IPS-18a (cell line): ENCODE results near the gene RAD54L2.
"Not testable (repeated sequence)": the region's sequence is repeated elsewhere in the genome, so short reads cannot be mapped to it uniquely, and the experiment has no call there.

Experiments used
- H3K27ac ChIP-seq: one replicate; pipeline ENCODE4 v1.5.1; 2013; ENCODE audit warnings: low read length
- H3K27me3 ChIP-seq: one replicate; pipeline ENCODE4 v1.6.1; 2013; ENCODE audit warnings: mild to moderate bottlenecking, low read length; ENCODE audit not compliant: control insufficient read depth, insufficient read depth
- H3K36me3 ChIP-seq: one replicate; pipeline ENCODE4 v1.6.1; 2013; ENCODE audit warnings: low read depth, low read length; ENCODE audit not compliant: control insufficient read depth
- H3K4me1 ChIP-seq: one replicate; pipeline ENCODE4 v1.6.1; 2013; ENCODE audit warnings: low read depth, low read length; ENCODE audit not compliant: control insufficient read depth
- H3K4me3 ChIP-seq: one replicate; pipeline ENCODE4 v1.5.1; 2013; ENCODE audit warnings: low read length
- H3K9ac ChIP-seq: one replicate; pipeline ENCODE4 v1.6.1; 2013; ENCODE audit warnings: mild to moderate bottlenecking, low read length, moderate library complexity
- H3K9me3 ChIP-seq: one replicate; pipeline ENCODE4 v1.6.1; 2013; ENCODE audit warnings: low read depth, low read length; ENCODE audit not compliant: control insufficient read depth

The RAD54L2 gene

DNA sequence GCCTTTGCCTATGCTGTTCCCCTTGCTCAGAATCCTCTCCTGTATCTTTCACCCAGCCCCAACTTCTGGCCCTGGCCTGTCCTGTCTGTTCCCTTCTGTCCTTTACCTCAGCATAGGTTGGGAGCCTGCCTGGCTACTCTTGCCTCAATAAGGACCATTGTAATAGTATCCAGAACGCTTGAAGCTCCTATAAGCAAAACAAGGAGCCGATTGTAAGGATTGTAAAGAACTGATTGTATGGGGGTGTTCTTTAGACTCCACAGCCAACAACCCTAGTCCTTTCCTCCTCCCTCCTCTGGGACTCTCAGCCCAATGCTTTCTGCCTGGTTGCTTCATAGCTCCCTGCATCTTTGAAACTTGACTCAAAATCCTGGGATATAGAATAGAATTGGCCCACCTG is 18.7 kb upstream of the RAD54L2 start:
- H3K9me3 ChIP-seq, result no peaks in the 10 kb centered on the region
- H3K27me3 ChIP-seq, result no peaks in the 10 kb centered on the region
- H3K4me3 ChIP-seq, result no peak overlapping the region
- H3K27ac ChIP-seq, result no peak overlapping the region
- H3K9ac ChIP-seq, result no peak overlapping the region
- no peaks in the 10 kb centered on the region for H3K4me1 ChIP-seq
- H3K36me3 ChIP-seq, result no peaks in the 10 kb centered on the region

DNA sequence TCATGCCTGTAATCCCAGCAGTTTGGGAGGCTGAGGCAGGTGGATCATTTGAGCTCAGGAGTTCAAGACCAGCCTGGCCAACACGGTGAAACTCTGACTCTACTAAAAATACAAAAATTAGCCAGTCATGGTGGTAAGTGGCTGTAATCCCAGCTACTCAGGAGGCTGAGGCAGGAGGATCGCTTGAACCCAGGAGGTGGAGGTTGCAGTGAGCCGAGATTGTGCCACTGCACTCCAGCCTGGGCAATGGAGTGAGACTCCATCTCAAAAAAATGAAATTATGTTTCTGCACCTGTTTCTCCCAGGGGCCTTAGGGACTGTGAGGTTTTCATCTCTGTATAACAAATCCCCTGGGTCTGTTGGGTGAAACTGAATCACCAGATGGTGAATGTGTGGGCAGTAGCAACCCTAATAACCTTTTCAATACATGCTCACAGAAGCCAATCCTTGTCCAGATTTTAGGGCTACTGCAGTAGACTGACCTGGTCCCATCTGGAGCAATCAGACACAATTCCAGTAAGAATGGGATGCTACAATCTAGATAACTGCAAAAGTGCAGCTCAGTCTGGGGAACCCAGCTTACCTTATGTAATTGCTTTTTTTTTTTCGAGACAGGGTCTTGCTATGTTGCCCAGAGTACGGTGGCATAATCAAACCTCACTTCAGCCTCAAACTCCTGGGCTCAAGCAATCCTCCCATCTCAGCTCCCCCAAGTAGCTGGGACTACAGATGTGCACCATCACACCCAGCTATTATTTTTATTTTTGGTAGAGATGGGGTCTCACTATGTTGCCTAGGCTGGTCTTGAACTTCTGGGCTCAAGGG is 17.4 kb upstream of the RAD54L2 start:
- not testable (repeated sequence) for H3K9ac ChIP-seq, H3K27me3 ChIP-seq, H3K4me1 ChIP-seq, H3K27ac ChIP-seq, H3K4me3 ChIP-seq, H3K9me3 ChIP-seq, H3K36me3 ChIP-seq

DNA sequence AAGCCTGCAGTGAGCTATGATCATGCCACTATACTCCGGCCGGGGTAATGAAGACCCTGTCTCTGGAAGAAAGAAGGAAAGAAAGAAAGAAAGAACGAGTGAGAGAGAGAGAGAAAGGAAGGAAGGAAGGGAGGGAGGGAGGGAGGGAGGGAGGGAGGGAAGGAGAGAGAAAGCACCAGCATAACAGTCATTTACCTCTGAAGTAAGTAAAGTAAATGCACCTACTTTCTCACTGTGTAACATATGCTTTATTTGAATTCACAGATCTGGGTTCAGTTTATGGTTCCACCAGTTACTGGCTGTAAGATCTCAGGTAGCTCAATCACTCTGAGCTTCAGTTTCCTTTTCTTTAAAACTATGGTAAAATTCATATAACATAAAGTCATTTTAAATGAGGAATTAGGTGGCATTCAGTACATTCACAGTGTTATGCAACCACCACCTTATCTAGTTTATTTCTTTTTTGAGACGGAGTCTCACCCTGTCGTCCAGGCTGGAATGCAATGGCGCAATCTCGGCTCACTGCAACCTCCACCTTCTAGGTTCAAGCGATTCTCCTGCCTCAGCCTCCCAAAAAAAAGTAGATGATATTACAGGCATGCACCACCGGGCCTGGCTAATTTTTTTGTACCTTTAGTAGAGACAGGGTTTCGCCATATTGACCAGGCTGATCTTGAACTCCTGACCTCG is 16.1 kb upstream of the RAD54L2 start:
- Histone ChIP-seq H3K9me3 (no peaks in the 10 kb centered on the region), H3K36me3 (no peaks in the 10 kb centered on the region), H3K9ac (no peak overlapping the region), H3K4me3 (no peak overlapping the region), H3K4me1 (no peaks in the 10 kb centered on the region), H3K27ac (no peak overlapping the region), H3K27me3 (no peaks in the 10 kb centered on the region)

DNA sequence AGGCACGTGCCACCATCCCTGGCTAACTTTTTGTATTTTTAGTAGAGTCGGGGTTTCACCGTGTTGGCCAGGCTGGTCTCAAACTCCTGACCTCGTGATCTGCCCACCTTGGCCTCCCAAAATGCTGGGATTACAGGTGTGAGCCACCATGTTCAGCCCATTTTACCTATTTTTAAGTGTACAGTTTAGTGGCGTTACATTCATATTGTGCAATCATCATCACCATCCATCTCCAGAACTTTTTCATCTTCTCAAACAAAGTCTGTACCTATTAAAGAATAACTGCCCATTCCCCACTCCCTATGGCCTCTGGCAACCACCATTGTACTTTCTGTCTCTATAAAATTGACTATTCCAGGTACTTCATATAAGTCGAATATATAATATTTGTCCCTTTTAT is 13.6 kb upstream of the RAD54L2 start:
- H3K4me1 ChIP-seq, H3K36me3 ChIP-seq, H3K9ac ChIP-seq, H3K27ac ChIP-seq, H3K27me3 ChIP-seq, H3K4me3 ChIP-seq, H3K9me3 ChIP-seq: not testable (repeated sequence)

DNA sequence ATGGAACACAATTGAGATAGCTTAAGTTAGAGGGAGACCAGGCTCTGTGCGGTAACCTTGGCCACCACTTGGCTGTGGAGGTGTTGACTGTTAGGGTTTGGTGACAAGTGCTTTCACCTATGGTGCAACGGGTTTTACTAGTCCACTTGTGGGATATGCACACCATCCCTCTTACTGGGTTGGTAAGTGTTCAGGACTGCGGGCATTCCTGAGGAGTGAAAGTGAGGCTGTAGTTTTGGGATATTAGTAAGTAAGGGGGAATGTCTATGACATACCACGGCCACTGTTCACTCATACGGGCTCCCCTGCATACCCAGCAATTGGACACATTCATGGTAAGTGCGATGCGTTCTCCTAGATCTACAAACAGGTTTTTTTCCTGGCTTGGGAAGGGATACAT is 8.0 kb upstream of the RAD54L2 start:
- Histone ChIP-seq H3K9me3 (no peaks in the 10 kb centered on the region), H3K4me3 (no peak overlapping the region), H3K36me3 (no peaks in the 10 kb centered on the region), H3K9ac (no peak overlapping the region), H3K4me1 (no peaks in the 10 kb centered on the region), H3K27me3 (no peaks in the 10 kb centered on the region), H3K27ac (no peak overlapping the region)

DNA sequence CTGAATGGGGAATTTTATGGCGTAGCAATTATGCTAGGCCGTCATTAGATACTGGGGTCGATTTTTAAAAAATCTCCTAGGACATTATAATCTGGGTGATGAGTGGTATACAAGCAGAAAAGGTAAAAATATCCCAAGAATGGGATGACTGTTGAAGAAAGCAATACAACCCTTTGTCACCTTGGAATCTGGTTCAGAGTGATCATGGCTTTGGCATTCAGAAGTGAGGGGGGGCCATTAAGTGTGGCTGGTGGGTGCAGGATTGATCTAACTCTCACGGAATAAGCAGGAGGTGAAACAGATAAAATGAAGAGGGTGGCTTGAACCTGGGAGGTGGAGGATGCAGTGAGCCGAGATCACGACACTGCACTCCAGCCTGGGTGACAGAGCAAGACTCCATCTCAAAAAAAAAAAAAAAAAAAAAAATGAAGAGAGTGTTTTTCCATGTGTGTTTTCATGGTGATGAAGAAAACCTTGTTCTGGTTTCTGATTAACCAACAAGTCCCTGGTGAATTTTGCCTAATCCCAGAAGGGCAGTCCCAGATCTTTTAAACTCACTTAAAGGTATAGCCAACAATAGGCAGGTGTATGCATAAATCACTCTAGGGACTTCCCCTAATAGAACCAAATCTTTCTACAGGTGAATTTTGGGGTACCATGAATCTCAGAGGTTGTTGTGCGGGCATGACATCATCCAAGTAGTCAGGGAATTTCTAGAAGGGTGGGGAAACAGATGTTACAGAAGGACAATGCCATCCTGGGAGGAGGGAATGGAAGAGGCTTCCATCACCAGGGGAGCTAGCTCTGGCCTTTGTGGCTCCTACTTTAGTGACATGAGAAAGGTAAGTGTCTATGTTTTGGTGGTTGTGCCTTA is 3.1 kb upstream of the RAD54L2 start:
- Histone ChIP-seq H3K4me1 (peaks cover 11% of the 10 kb centered on the region), H3K9ac (no peak overlapping the region), H3K27ac (no peak overlapping the region), H3K4me3 (no peak overlapping the region), H3K36me3 (no peaks in the 10 kb centered on the region), H3K27me3 (no peaks in the 10 kb centered on the region), H3K9me3 (no peaks in the 10 kb centered on the region)

DNA sequence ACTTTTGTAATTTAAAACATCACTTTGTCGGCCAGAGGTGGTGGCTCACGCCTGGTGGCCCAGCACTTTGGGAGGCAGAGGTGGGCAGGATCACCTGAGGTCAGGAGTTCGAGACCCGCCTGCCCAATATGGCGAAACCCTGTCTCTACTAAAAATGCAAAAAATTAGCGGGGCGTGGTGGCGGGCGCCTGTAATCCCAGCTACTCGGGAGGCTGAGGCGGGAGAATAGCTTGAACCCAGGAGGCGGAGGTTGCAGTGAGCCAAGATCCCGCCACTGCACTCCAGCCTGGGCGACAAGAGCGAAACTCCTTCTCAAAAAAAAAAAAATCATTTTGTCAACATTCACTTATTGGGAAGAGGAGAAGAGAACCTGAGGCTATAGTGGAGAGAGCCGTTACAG is 888 bp upstream of the RAD54L2 start:
- not testable (repeated sequence) for H3K27me3 ChIP-seq, H3K27ac ChIP-seq, H3K9me3 ChIP-seq, H3K36me3 ChIP-seq
- H3K4me3 ChIP-seq, result peak overlapping the region; percentile 85
- peak overlapping the region; percentile 90 for H3K9ac ChIP-seq
- H3K4me1 ChIP-seq, result peaks cover 11% of the 10 kb centered on the region

DNA sequence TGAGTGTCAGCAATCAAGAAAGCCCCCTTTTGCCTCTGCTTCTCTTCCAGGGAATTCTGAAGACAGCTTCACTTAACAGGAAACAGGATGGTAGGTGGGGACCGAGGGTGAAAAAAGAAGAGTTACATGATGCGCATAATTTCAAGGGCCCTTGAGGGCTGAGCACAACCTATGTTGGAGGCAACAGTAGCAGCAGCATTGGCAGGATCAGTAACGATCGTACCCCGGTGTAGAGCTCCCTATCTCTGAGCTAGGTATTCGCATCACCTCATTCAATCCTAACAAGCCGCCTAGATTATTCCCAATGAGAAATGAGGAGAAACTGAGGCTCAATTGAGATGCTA is 432 bp upstream of the RAD54L2 start:
- Histone ChIP-seq H3K27ac (no peak overlapping the region), H3K36me3 (no peaks in the 10 kb centered on the region)

DNA sequence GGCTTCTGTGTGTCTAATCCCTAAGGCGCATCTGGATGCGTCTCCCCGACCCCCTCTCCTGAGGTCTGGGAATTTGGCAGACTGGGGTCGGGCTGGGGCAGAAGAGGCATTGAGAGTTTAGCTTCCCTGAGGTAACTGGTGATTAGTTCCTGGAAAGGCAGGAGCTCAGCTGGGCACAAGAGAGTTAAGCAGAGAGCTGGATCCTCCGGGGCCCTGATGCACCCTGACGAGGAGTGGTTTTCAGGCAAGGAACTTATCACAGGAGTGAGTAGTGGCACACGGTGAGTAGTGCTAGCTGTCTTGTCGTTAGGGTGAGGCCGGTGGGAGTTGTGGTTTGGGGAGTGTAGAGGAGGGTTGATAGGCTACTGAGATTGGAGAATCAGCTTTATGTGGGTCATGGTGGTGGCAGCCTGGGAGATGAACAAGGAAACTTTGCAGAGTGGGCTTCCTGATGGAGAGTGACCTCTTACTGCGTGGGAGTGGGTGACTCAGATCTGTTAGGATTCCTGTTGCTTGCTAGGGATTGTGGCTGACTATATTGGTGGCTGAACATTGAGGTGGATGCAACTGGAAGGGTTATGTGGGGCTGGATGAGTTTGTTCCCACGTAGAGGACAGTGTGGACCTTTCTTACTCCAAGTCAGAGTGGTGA is 897 bp downstream of the RAD54L2 start:
- no peak overlapping the region for H3K27ac ChIP-seq
- H3K9me3 ChIP-seq, result no peaks in the 10 kb centered on the region
- no peaks in the 10 kb centered on the region for H3K27me3 ChIP-seq
- peak overlapping the region; percentile 90 for H3K9ac ChIP-seq
- H3K4me1 ChIP-seq, result peaks cover 11% of the 10 kb centered on the region
- H3K4me3 ChIP-seq, result peak overlapping the region; percentile 85
- peaks cover 4% of the 10 kb centered on the region for H3K36me3 ChIP-seq

More for the DNA sequence above, 432 bp upstream of the RAD54L2 start:
- H3K9me3 ChIP-seq, result no peaks in the 10 kb centered on the region
- H3K4me3 ChIP-seq, result peak overlapping the region; percentile 85
- H3K27me3 ChIP-seq, result no peaks in the 10 kb centered on the region
- H3K9ac ChIP-seq, result peak overlapping the region; percentile 90
- peaks cover 11% of the 10 kb centered on the region for H3K4me1 ChIP-seq

DNA sequence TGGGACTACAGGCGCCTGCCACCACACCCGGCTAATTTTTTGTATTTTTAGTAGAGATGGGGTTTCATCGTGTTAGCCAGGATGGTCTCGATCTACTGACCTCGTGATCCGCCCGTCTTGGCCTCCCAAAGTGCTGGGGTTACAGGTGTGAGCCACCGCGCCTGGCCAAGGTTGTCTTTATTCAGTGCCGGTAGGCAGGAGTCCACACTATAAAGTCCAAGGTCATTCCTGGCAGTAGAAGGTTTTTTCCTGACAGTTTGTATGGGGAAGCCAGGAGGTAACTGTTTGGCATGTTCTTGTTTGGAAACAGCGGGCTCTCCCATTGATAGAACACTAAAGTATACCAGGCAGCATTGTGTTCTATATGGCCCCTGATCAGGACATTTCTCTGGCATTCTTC is 4.1 kb downstream of the RAD54L2 start:
- H3K9ac ChIP-seq, H3K9me3 ChIP-seq, H3K36me3 ChIP-seq, H3K4me3 ChIP-seq, H3K27ac ChIP-seq, H3K27me3 ChIP-seq: not testable (repeated sequence)
- H3K4me1 ChIP-seq, result peaks cover 11% of the 10 kb centered on the region

DNA sequence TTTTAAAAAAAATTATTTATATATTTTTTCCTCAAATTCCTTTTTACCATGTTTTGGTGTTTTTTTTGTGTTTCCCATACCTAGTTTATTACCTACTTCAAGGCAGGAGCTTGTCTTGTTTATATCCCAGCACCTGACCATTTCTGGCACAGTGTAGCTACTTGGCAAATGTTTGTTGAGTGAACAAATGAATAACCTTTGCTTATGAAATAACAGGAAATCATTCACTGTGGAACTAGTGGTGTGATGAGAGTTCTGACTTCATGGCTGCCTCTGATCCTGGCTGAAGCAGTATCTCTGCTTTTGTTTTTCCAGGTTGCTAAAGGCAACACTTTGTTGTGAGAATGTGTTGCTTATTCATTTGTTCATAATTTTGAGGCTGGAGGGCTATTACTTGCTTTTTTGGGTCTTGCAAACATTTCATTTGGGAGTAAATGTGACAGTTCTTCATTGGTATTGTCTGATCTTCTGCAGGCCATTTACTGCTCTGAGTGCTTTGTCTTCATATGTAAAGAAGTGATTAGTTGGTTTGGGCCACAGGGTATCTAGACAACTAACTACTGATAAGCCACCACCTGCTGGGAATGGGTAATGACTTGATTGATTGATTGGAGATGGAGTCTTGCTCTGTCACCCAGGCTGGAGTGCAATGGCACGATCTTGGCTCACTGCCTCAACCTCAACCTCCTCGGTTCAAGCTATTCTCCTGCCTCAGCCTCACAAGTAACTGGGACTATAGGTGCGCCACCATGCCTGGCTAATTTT is 5.7 kb downstream of the RAD54L2 start:
- H3K9ac ChIP-seq, result no peak overlapping the region
- peaks cover 8% of the 10 kb centered on the region for H3K4me1 ChIP-seq
- no peak overlapping the region for H3K27ac ChIP-seq
- H3K27me3 ChIP-seq, result no peaks in the 10 kb centered on the region
- H3K9me3 ChIP-seq, result no peaks in the 10 kb centered on the region
- peaks cover 7% of the 10 kb centered on the region for H3K36me3 ChIP-seq
- no peak overlapping the region for H3K4me3 ChIP-seq
